HG03457 (cell line): Measurements from ENCODE around the gene XKR8.

ENCODE experiments used
- ATAC-seq: cut with Tn5 transposase; IDR thresholded peaks from one replicate; pipeline ENCODE4 v1.9.1; 2021; ENCODE audit warnings: moderate number of reproducible peaks; ENCODE audit not compliant: unreplicated experiment

XKR8 gene, protein sequence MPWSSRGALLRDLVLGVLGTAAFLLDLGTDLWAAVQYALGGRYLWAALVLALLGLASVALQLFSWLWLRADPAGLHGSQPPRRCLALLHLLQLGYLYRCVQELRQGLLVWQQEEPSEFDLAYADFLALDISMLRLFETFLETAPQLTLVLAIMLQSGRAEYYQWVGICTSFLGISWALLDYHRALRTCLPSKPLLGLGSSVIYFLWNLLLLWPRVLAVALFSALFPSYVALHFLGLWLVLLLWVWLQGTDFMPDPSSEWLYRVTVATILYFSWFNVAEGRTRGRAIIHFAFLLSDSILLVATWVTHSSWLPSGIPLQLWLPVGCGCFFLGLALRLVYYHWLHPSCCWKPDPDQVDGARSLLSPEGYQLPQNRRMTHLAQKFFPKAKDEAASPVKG

DNA sequence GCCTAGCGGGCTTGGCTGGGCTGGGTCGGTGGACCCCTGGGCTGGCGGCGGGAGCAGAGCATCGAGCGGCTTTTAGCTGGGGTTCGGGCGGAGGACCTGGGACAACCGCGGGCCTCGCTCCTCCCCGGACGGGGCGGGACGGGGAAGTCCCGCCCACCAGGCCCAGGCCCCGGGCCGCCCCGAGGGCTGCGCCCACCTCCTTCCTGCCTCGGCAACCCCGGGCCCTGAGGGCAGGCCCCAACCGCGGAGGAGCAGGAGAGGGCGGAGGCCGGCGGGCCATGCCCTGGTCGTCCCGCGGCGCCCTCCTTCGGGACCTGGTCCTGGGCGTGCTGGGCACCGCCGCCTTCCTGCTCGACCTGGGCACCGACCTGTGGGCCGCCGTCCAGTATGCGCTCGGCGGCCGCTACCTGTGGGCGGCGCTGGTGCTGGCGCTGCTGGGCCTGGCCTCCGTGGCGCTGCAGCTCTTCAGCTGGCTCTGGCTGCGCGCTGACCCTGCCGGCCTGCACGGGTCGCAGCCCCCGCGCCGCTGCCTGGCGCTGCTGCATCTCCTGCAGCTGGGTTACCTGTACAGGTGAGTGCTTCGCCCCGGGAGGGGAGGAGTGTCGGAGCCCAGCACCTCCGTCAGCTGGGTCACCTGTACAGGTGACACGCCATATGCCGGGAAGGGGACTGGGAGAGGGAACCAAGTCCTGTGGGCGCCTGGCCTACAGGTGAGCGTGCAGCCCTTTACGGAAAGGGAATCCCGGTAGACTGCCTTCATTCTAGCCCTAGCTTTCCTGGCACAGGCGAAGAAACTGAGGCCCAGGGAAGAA is at the start of gene XKR8:
XKR8 (plus strand) TSS at position 182 of the 812 bp plus-strand sequence; CDS start at position 279, 97 bp downstream.
- ATAC-seq: peak; percentile 78

GRCh38 chr1:27912429-27912828 is 47.3 kb upstream of the XKR8 start:
- ATAC-seq: no peak

DNA sequence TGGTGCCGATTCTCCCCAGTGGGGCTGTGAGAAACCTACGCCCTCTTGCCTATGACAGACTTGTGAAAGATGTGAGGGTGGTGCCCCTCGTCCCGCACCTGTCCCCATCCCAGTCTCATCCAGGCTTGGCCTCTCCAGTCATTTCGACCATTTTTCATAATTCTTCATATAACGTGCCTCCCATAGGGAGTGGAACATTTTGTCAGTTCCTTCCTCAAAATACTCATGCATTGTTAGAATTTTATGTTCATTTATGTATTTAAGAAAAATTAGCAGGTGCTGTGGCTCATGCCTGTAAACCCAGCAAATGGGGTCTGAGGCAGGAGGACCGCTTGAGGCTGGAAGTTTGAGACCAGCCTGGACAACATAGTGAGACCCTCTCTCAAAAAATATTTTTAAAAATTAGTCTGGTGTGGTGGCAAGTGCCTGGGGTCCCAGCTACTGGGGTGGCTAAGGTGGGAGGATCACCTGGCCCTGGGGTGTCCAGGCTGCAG is 44.6 kb upstream of the XKR8 start:
- no peak for ATAC-seq

DNA sequence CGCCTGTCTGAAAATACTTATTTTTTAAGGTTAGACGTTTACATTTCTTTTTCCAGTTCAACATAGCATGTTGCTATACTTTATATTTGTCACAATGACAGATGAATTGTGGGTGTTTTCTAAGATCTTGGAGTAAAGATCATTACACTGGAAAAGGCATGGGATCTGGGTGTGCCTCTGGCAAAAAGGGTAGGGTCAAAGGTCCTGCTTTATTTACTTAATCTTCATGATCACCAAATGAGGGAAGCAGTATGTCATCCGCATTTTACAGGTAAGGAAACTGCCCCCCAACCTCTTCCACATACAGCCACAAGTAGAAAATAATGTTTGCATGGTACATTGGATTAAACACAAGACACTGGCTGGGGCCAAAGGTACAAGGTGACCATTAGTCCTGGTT is 37.5 kb upstream of the XKR8 start:
- no peak for ATAC-seq

DNA sequence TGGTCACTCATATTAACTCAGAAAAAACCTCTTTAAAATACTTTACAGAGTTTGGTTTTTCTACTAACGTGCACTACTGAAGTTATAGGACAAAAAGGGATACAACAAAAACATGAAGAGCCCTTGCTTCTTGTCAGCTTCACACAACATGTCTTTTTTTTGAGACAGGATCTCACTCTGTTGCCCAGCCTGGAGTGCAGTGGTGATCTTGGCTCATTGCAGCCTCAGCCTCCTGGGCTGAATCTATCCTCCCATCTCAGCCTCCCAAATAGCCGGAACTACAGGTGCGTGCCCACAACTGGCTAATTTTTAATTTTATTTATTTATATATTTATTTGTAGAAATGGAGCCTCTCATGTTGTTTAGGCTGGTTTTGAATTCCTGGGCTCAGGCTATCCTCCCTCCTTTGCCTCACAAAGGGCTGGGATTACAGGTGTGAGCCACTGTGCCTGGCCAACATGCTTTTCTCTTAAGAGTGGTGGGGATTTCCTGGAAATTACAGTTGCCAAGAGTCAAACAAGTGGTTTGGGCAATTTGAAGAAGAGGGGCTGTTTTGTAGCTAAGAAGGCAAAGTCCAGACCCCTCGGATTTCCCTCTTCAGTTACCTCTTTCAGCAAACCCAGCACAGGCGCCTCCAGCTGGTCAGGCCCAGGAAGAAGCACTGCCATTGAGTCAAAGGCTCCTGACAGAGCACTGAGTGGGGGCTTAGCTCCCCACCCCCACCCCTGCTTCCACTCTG is 31.4 kb upstream of the XKR8 start:
- ATAC-seq: no peak

DNA sequence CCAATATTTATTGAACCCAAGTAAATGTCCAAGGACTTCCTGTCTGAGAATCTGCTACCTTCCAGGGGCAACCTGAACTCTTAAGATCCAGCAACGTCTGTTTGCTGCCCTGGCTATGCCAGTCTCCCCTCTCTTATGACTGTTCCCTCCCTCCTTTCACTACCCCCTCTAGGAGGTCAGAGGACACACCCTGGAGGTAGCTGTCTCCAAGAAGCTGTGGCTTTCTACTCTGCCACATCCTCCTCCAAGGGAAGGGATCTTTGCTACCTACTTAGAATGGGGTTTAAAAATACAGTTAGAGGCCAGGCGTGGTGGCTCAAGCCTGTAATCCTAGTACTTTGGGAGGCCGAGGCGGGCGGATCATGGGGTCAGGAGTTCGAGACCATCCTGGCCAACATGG is 28.6 kb upstream of the XKR8 start:
- ATAC-seq: no peak

DNA sequence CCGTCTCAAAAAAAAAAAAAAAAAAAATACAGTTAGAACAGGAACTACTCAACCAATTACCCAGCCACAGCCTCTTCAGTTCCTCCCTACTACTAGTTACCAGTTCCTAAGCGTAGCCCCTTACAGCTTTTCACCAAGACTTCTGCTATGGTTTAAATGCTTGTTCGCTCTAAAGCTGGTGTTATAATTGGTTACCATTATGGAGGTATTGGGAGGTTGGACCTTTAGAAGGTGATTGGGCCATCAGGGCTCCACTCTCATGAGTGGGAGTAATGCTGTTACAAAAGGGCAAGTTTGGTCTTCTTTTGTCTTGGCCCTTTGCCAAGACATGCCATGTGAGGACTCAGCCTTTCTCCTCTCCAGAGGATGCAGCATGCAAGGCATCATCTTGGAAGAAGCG is 28.0 kb upstream of the XKR8 start:
- no peak for ATAC-seq

- no peak for ATAC-seq
These were observed 24.8 kb upstream of the XKR8 start, which contains the start of gene SMPDL3B for GRCh38 chr1:27934818-27935549. Gene SMPDL3B (plus strand): TSS chr1:27935000. CDS start chr1:27935184, 184 bp downstream.

GRCh38 chr1:27935721-27936120 is 24.1 kb upstream of the XKR8 start:
- ATAC-seq: no peak

DNA sequence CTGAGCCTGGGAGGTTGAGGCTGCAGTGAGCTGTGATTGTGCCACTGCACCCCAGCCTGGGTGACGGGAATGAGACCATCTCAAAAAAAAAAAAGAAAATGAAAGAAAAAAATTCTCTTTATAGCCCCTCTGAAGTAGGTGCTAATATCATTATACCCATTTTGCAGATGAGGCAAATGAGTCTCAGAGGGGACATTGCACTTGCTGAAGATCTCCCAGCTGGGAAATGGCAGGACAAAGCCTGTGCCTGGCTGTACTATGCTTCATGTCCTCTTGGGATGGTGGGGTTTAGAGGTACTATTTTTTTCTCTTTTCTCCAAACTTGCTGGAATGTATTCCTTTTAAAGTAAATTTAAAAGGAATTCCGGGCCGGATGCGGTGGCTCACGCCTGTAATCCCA is 23.4 kb upstream of the XKR8 start:
- no peak for ATAC-seq

GRCh38 chr1:27937524-27937836 is 22.3 kb upstream of the XKR8 start:
- ATAC-seq: no peak

DNA sequence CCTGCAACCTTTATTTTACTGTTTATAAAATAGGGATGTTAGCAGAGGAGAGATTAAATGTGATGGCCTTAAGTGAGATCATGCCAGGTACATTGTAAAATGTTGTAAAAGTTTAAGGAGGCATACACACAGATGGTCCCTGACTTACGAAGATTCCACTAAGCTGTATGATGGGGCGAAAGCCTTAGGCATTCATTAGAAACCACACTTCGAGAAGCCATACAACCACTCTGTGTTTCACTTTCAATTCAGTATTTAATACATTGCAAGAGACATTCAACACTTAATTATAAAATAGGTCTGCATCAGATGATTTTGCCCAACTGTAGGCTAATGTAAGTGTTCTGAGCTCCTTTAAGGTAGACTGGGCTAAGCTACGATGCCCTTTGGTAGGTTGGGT is 21.3 kb upstream of the XKR8 start:
- ATAC-seq: no peak

GRCh38 chr1:27940297-27940696 is 19.5 kb upstream of the XKR8 start:
- no peak for ATAC-seq

GRCh38 chr1:27940870-27941560 is 18.8 kb upstream of the XKR8 start:
- no peak for ATAC-seq

DNA sequence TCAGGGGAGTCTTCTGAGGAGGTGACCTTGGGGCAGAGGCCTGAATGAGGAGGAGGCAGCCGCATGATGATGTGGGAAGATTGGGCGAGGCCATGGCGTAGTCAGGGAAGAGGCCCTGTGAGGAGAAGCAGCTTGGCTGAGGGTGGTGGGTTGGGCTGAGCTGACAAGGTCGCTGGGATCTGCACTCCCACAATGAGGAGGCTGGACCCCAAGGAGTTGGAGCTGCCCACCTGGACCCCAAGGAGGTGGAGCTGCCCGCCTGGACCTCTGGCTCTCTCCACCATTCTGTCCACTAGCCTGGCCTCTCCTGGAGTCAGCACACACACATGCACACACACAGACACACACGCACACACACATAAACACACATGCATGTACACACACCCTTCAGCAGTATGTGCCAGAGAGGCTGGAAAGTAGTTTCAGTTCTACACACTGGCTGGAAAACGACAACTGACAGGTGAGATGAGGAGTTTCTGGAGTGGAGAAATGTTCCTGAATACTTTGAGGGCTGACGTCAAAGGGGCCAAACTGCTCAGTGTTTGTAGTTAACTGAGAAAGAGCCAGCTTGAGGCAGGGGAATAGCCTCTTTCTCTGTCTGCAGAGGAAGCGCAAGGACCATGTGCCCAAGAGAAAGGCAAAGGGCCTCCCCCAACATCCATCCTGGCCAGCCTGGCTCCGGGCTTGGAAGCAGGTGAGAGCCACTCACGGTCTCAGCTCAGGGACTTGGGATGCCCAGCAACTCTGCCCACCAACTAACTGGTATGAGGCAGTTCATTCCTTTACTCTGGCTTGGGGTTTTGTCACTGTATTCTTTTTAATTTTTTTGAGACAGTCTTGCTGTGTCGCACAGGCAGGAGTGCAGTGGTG is 17.9 kb upstream of the XKR8 start:
- ATAC-seq: no peak

- ATAC-seq: no peak
These were observed 14.8 kb upstream of the XKR8 start for GRCh38 chr1:27945020-27945419.

- no peak for ATAC-seq
These were observed 10.7 kb upstream of the XKR8 start for GRCh38 chr1:27949027-27949426.

DNA sequence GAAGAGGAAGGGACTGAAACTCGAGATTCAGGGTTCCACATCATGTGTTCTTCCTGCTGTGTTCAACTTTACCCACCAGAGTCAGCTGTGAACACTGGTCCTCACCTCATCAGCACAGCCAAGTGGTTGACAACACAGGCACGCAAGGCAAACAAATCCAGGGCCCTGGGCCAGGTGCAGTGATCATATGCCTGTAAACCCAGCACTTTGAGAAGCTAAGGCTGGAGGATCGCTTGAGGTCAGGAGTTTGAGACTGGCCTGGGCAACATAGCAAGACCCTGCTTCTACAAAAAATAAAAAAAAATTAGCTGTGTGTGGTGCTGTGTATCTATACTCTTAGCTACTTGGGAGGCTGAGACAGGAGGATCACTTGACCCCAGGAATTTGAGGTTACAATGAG is 8.4 kb upstream of the XKR8 start:
- no peak for ATAC-seq

DNA sequence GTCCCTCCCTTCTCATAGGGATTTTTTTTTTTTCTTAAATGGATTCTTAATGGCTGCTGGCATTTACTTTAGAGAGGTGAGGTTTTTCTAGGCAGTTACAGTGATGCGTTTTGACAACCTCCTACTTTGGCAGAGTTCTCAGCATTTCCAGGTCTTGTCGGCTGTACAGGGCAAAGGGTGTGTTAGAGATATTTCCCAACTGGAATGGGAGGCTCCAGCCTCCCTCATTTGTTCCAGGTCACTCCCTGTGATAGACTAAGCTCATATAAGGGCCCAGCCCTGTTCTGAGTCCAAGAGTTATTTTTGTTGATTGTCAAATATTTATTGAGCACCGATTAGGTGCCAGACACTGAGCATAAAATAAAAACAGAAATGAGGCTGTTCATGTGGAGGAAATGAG is 7.6 kb upstream of the XKR8 start:
- ATAC-seq: no peak
